OCI-LY3 (cell line): Measurements from ENCODE around the gene MRPL20.
A peak's percentile ranks its signal among the peaks of the same experiment; 100 is the strongest.

Experiments used
- H2AFZ ChIP-seq: fragments of 200-600, 300-600 bp; shearing (Covaris generic); 2 replicates; pipeline ENCODE4 v1.6.0; 2014; ENCODE audit warnings: antibody characterized with exemption, low read depth, low read length
- H3K27ac ChIP-seq: fragments of 200-600, 300-600 bp; sonication (generic); 2 replicates; pipeline ENCODE4 v1.5.1; 2014; ENCODE audit warnings: mild to moderate bottlenecking, low read length, moderate library complexity, mixed read lengths
- H3K27me3 ChIP-seq: fragments of 200-600, 300-600 bp; sonication (generic); 2 replicates; pipeline ENCODE4 v1.6.1; 2014; ENCODE audit warnings: low read depth, low read length, mixed read lengths
- H3K36me3 ChIP-seq: fragments of 200-600, 300-600 bp; sonication (generic); replicated peaks from 2 replicates; pipeline ENCODE3; 2014; ENCODE audit warnings: low read depth, low read length, mixed read lengths
- H3K4me1 ChIP-seq: fragments of 300-600, 200-600 bp; sonication (generic); 2 replicates; pipeline ENCODE4 v1.6.1; 2014; ENCODE audit warnings: low read length, mixed read lengths
- H3K4me2 ChIP-seq: fragments of 200-600, 300-600 bp; sonication (generic); 2 replicates; pipeline ENCODE4 v1.6.1; 2014; ENCODE audit warnings: low read length, mixed read lengths
- H3K4me3 ChIP-seq: fragments of 300-600, 200-600 bp; sonication (generic); 2 replicates; pipeline ENCODE4 v1.5.1; 2014; ENCODE audit warnings: antibody characterized with exemption, mild to moderate bottlenecking, low read length, moderate library complexity
- H3K79me2 ChIP-seq: fragments of 300-600, 200-600 bp; shearing (Covaris generic); 2 replicates; pipeline ENCODE4 v1.6.1; 2014; ENCODE audit warnings: mild to moderate bottlenecking, low read length, mixed read lengths
- H3K9ac ChIP-seq: fragments of 300-600, 200-600 bp; shearing (Covaris generic); 2 replicates; pipeline ENCODE4 v1.6.0; 2014; ENCODE audit warnings: mild to moderate bottlenecking, low read length, moderate library complexity
- H3K9me3 ChIP-seq: fragments of 200-600, 300-600 bp; shearing (Covaris generic); 2 replicates; pipeline ENCODE4 v1.6.1; 2014; ENCODE audit warnings: low read length, mixed read lengths; ENCODE audit not compliant: insufficient read depth
- H4K20me1 ChIP-seq: fragments of 200-600, 300-600 bp; sonication (generic); 2 replicates; pipeline ENCODE4 v1.6.1; 2016; ENCODE audit warnings: low read length, mixed read lengths; ENCODE audit not compliant: insufficient read depth
- EZH2phosphoT487 ChIP-seq: fragments of 200-600 bp; shearing (Covaris generic); IDR thresholded peaks from 2 replicates; pipeline ENCODE4 v1.6.1; 2018; ENCODE audit warnings: antibody characterized with exemption, mixed run types, low read depth
- TF ChIP-seq, protein P1 (sequence below): fragments of 200-600, 300-600 bp; sonication (generic); IDR thresholded peaks from 2 replicates; pipeline ENCODE4 v1.5.1; 2014; ENCODE audit warnings: antibody characterized with exemption, low read length, low read depth

Gene MRPL20

DNA sequence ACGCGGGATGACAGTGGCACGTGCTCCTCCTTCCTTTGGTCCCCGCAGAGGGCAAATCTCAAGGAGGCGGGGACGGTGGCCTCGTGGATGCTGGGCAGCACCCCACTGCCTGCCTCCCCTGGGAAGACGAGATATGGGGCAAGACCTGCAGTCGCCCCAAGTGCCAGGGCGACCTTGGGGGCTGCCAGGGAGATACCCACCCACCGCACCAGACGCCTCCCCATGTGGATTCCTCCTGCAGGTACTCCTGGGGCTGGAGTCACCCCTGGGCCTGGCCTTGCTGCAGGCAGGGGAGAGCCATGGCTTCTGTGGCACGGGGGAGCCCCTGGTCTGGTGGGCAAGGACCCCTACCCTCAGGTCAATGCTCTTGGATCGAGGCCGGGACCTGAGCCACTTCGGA lies 26.2 kb downstream of the MRPL20 start:
- no peaks in the 10 kb centered on the region for H3K9me3 ChIP-seq
- no peak overlapping the region for H2AFZ ChIP-seq
- H3K4me1 ChIP-seq = peaks cover 6% of the 10 kb centered on the region
- H3K36me3 ChIP-seq = peaks cover 32% of the 10 kb centered on the region
- H4K20me1 ChIP-seq = no peaks in the 10 kb centered on the region
- H3K4me3 ChIP-seq = no peak overlapping the region
- no peak overlapping the region for H3K9ac ChIP-seq
- no peak overlapping the region for H3K27ac ChIP-seq
- TF ChIP-seq, protein P1, sequence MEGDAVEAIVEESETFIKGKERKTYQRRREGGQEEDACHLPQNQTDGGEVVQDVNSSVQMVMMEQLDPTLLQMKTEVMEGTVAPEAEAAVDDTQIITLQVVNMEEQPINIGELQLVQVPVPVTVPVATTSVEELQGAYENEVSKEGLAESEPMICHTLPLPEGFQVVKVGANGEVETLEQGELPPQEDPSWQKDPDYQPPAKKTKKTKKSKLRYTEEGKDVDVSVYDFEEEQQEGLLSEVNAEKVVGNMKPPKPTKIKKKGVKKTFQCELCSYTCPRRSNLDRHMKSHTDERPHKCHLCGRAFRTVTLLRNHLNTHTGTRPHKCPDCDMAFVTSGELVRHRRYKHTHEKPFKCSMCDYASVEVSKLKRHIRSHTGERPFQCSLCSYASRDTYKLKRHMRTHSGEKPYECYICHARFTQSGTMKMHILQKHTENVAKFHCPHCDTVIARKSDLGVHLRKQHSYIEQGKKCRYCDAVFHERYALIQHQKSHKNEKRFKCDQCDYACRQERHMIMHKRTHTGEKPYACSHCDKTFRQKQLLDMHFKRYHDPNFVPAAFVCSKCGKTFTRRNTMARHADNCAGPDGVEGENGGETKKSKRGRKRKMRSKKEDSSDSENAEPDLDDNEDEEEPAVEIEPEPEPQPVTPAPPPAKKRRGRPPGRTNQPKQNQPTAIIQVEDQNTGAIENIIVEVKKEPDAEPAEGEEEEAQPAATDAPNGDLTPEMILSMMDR = no peak
- TF ChIP-seq EZH2phosphoT487 = no peak
- peaks cover 26% of the 10 kb centered on the region for H3K79me2 ChIP-seq
- H3K27me3 ChIP-seq = no peaks in the 10 kb centered on the region
- no peak overlapping the region for H3K4me2 ChIP-seq

DNA sequence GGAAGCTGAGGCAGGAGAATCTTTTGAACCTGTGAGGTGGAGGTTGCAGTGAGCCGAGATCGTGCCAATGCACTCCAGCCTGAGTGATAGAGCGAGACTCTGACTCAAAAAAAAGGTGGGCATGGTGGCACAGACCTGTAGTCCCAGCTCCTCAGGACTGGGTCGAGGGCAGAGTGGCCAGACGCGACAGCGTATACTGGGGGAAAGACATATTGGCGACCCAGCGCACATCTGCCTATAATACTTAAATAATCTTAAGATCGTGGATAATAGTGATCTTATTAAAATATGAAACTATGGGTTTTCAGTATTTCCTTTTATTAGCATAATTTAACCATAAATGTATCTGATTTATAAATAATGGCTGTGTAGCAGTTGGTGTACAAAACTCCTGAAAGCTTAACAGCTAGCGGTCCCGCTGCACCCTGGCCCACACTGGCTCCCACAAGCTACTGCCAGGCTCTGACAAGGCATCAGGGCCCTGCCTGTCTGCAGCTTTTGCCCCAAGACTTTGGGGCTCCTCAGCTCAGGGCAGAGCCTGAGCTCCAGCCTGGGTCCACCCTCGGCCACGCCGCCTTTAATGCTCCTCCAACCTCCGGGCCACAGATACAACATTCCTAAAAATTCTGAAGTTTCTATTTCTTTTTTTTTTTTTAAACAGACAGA lies 29.4 kb downstream of the MRPL20 start:
- Histone ChIP-seq H3K4me1 (peaks cover 17% of the 10 kb centered on the region), H3K9me3 (no peaks in the 10 kb centered on the region), H3K4me3 (no peak overlapping the region), H3K79me2 (peaks cover 42% of the 10 kb centered on the region), H3K27ac (no peak overlapping the region), H4K20me1 (no peaks in the 10 kb centered on the region), H3K9ac (no peak overlapping the region), H3K36me3 (peaks cover 25% of the 10 kb centered on the region), H3K27me3 (no peaks in the 10 kb centered on the region), H2AFZ (no peak overlapping the region), H3K4me2 (no peak overlapping the region)
- no peak for TF ChIP-seq EZH2phosphoT487
- TF ChIP-seq, protein P1 = no peak

DNA sequence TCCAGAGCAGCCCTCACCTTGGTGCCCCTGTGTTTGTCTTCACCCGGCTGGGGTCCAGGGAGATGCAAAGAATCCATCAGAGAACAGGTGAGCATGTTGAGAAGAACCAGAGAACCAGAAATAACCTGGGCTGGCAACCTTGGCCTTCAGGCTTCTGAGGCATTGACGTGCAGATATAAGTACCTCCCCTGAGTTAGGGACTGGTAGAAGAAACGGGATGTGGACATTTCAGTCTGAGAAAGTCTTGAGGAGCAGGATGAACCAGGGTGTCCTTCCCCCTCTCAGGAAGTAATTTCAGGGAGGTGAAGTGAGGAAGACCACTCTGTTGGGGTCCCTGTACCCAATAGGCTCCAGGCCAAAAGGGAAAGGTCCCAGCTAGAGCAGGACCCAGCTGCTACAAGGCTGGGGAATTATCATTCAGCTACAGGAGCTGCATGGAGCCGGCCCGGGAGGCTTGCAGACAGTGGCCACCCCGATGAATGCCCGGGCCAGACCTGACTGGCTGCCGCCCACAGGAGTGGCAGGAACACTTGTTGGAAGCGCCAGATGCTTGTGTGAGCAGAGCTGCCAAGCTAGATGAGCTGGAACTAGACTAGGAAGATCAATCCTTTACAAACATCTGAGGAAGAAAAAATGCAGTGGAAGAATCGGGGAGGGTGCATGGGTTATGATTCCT lies 30.4 kb downstream of the MRPL20 start:
- Histone ChIP-seq H3K9ac (no peak overlapping the region), H2AFZ (no peak overlapping the region), H3K79me2 (peaks cover 41% of the 10 kb centered on the region), H4K20me1 (no peaks in the 10 kb centered on the region), H3K36me3 (peaks cover 22% of the 10 kb centered on the region), H3K4me1 (peaks cover 23% of the 10 kb centered on the region), H3K27ac (0 out of 2 replicates have a peak overlapping the region, but pooled peaks have one; percentile 8), H3K9me3 (no peaks in the 10 kb centered on the region), H3K4me3 (peak overlapping the region; percentile 92), H3K27me3 (no peaks in the 10 kb centered on the region), H3K4me2 (peak overlapping the region; percentile 58)
- TF ChIP-seq, protein P1 = no peak
- no peak for TF ChIP-seq EZH2phosphoT487

DNA sequence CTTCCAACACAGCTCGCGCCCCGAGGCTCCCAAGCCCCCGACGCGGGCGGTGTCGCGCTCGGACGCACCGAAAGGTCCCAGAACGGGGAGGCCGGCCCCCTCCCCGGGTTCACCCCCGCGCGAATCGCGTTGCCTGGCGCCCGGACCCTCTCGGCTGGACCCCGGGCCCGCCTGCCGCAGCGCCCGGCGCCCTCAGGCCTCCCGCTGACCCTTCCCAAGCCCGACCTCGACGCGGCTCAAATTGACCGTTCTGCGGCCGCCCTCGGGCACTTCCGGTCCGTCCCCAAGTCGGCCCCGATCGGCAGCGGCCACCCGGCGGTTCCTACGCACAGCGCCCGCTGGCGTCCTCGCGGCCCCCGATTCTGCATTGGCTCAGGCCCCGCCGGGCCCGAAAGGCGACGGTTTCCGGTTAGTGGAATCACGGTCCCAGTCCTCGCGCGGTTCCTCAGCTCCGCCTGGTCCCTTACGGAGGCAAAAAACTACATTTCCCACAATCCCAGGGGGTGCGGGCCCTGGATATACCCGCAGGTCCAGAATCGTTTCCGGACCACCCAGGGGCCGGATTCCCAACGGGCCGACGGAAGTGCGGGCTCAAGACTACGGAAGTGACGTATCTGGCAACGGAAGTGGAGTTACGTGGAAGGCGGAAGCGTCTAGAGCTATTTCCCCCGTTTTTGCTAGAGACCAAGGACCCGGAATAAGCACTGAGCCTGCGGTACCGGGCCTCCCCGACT lies 32.0 kb downstream of the MRPL20 start, which contains the start of gene AURKAIP1:
TSS of gene AURKAIP1 (minus strand) at position 279 of the 734 bp plus-strand sequence. CDS start 451 bp downstream, outside the sequence.
- H3K27ac ChIP-seq = peak within 1 kb of the TSS; percentile 74
- peak within 1 kb of the TSS; percentile 64 for H3K4me2 ChIP-seq
- H3K27me3 ChIP-seq = no peaks in the 10 kb centered on the region
- peaks cover 36% of the 10 kb centered on the region for H3K79me2 ChIP-seq
- peaks cover 23% of the 10 kb centered on the region for H3K4me1 ChIP-seq
- H3K4me3 ChIP-seq = peak within 1 kb of the TSS; percentile 92
- no peak within 1 kb of the TSS; the same call in 1 of the 2 replicates for H2AFZ ChIP-seq
- H3K9ac ChIP-seq = peak within 1 kb of the TSS; percentile 90
- no peaks in the 10 kb centered on the region for H3K9me3 ChIP-seq
- TF ChIP-seq, protein P1 = peak; percentile 12; the same call in 1 of the 2 replicates
- no peak for TF ChIP-seq EZH2phosphoT487
- H3K36me3 ChIP-seq = peaks cover 16% of the 10 kb centered on the region
- H4K20me1 ChIP-seq = no peaks in the 10 kb centered on the region
